NT2/D1 (cell line): ENCODE results near the gene OXNAD1.

Experiments used
- DNase-seq: peaks from one replicate; pipeline ENCODE4 v3.0.0-alpha.2; 2011; ENCODE audit warnings: low read depth, low spot score
- H3K27me3 ChIP-seq: 2 replicates; pipeline ENCODE4 v1.6.0; 2011; ENCODE audit warnings: mild to moderate bottlenecking; ENCODE audit not compliant: insufficient read length, insufficient read depth
- H3K36me3 ChIP-seq: 2 replicates; pipeline ENCODE4 v1.6.1; 2011; ENCODE audit warnings: mild to moderate bottlenecking, low read length, mixed read lengths; ENCODE audit not compliant: insufficient read depth, insufficient read length
- H3K4me1 ChIP-seq: 2 replicates; pipeline ENCODE4 v1.5.1; 2011; ENCODE audit not compliant: insufficient read depth, insufficient read length
- H3K4me3 ChIP-seq: 2 replicates; pipeline ENCODE4 v1.5.1; 2011; ENCODE audit warnings: low read depth; ENCODE audit not compliant: insufficient read length
- H3K9ac ChIP-seq: 2 replicates; pipeline ENCODE4 v1.6.0; 2011; ENCODE audit warnings: low read depth; ENCODE audit not compliant: insufficient read length
- H3K9me3 ChIP-seq: 2 replicates; pipeline ENCODE4 v1.5.1; 2011; ENCODE audit warnings: mild to moderate bottlenecking, low read length; ENCODE audit not compliant: insufficient read depth
- SUZ12 ChIP-seq: IDR thresholded peaks from 2 replicates; pipeline ENCODE4 v1.6.1; 2011; ENCODE audit not compliant: insufficient read length, insufficient read depth; ENCODE audit errors: extremely low read depth
- YY1 ChIP-seq: IDR thresholded peaks from 2 replicates; pipeline ENCODE4 v1.6.1; 2011; ENCODE audit not compliant: insufficient read length, insufficient read depth
- ZNF274 ChIP-seq: IDR thresholded peaks from 2 replicates; pipeline ENCODE4 v1.6.1; 2011; ENCODE audit warnings: mild to moderate bottlenecking, low read depth, low read length

The OXNAD1 gene

DNA sequence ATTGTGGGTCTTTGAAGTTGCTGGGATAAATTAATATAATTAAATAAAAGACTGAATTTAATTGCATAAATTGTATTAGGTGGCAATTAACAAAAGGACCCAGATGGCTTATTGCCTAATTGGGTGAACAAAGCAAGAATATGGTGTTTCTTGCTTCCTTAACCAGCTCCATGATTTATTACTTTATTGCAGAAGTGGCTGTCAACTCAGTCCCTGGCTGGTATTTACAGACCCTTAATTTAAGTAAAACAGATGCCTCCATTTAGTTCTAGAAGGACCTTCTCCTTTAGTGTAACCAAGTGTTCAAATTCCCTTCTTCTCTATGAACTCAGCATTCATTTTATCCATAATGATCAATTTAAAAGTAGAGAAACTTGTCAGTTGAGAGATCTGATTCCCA, 35.3 kb upstream of the OXNAD1 start:
- TF ChIP-seq YY1 (no peak), ZNF274 (no peak), SUZ12 (no peak)
- H3K4me1 ChIP-seq, result no peaks in the 10 kb centered on the region

GRCh38 chr3:16231983-16232382, 33.0 kb upstream of the OXNAD1 start:
- no peaks in the 10 kb centered on the region for H3K9me3 ChIP-seq
- H3K9ac ChIP-seq, result no peak overlapping the region
- no peaks in the 10 kb centered on the region for H3K4me1 ChIP-seq
- no peak for TF ChIP-seq ZNF274
- TF ChIP-seq YY1, result no peak
- no peak for TF ChIP-seq SUZ12
- no peaks in the 10 kb centered on the region for H3K27me3 ChIP-seq
- no peak overlapping the region for H3K4me3 ChIP-seq
- DNase-seq, result no peak
- no peaks in the 10 kb centered on the region for H3K36me3 ChIP-seq

More for the DNA sequence above, 35.3 kb upstream of the OXNAD1 start:
- no peak overlapping the region for H3K9ac ChIP-seq
- no peaks in the 10 kb centered on the region for H3K9me3 ChIP-seq
- H3K27me3 ChIP-seq, result no peaks in the 10 kb centered on the region
- H3K36me3 ChIP-seq, result no peaks in the 10 kb centered on the region
- no peak overlapping the region for H3K4me3 ChIP-seq
- DNase-seq, result no peak

- no peaks in the 10 kb centered on the region for H3K4me1 ChIP-seq
- no peak overlapping the region for H3K9ac ChIP-seq
- no peaks in the 10 kb centered on the region for H3K36me3 ChIP-seq
- no peaks in the 10 kb centered on the region for H3K9me3 ChIP-seq
- DNase-seq, result no peak
- TF ChIP-seq YY1 (no peak), SUZ12 (no peak), ZNF274 (no peak)
- H3K4me3 ChIP-seq, result no peak overlapping the region
- H3K27me3 ChIP-seq, result no peaks in the 10 kb centered on the region
These were observed 31.2 kb upstream of the OXNAD1 start for GRCh38 chr3:16233806-16234205.

- H3K27me3 ChIP-seq, result no peaks in the 10 kb centered on the region
- H3K4me3 ChIP-seq, result no peak overlapping the region
- no peaks in the 10 kb centered on the region for H3K4me1 ChIP-seq
- no peak overlapping the region for H3K9ac ChIP-seq
- TF ChIP-seq SUZ12, result no peak
- no peak for TF ChIP-seq YY1
- no peak for TF ChIP-seq ZNF274
- H3K36me3 ChIP-seq, result no peaks in the 10 kb centered on the region
- no peak for DNase-seq
- H3K9me3 ChIP-seq, result no peaks in the 10 kb centered on the region
These were observed 30.7 kb upstream of the OXNAD1 start for GRCh38 chr3:16234281-16234680.

- no peak for TF ChIP-seq SUZ12
- H3K9ac ChIP-seq, result no peak overlapping the region
- no peaks in the 10 kb centered on the region for H3K36me3 ChIP-seq
- no peak for DNase-seq
- no peaks in the 10 kb centered on the region for H3K27me3 ChIP-seq
- H3K4me3 ChIP-seq, result no peak overlapping the region
- H3K9me3 ChIP-seq, result no peaks in the 10 kb centered on the region
- H3K4me1 ChIP-seq, result no peaks in the 10 kb centered on the region
These were observed 28.9 kb upstream of the OXNAD1 start for GRCh38 chr3:16236030-16236639.

DNA sequence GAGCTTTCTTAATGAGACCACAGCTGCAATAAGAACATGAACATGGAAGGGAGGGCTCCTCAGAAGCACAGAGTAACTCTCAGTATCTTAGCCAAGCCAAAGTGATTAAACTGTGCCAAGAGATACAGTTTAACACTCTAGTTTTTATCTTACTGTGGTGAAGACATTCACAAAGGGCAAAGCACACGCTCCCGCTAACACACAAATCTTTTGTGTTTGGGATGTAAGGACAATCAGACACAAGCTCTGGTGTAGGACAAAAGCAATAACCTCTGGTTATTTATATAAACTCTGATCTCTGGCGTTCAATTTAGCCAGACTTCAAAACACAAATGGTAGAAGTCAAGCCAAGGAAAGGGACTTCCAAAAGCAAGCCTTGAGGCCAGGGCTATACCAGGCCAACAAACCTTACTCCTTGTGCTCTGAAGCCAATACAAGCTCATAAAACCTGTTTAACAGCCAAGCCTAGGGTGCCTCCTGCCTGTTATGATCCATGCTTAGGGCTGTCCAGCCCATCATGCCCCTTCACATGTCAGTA, 28.1 kb upstream of the OXNAD1 start:
- TF ChIP-seq YY1 (no peak), ZNF274 (no peak), SUZ12 (no peak)
- H3K4me1 ChIP-seq, result no peaks in the 10 kb centered on the region
- no peak overlapping the region for H3K9ac ChIP-seq
- DNase-seq, result no peak
- H3K36me3 ChIP-seq, result no peaks in the 10 kb centered on the region
- H3K9me3 ChIP-seq, result no peaks in the 10 kb centered on the region
- H3K4me3 ChIP-seq, result no peak overlapping the region
- H3K27me3 ChIP-seq, result no peaks in the 10 kb centered on the region

DNA sequence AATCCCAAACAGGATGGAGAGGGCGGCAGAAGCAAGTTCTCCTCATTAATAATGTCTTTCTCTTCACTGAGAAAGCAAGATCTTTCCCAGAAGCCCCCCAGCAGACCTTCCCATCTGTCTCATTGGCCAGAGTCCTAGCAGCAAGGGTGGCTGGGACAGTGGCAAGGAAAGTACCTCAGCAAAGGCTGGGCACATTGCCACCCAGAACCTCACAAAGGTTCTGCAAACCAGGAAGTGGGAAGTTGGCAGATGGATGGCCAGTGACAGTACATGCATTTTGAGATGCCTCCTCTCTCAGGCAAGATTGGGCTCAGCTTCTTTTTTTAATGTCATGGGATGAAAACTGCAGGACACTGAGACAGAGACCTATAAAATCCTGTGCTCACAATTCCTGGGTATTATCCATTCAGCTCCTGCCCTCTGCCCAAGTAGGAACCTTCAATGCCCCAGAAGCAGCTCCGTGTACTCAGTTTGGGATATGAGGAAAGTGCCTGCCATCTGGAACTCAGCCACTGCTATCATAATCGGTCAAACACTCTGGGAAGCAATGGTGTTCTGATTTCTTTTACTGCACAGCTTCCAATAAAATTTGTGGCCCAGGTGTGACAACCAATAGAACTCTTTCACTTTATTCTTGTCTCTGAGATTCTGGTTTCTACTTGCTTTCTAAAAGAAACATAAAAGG, 25.8 kb upstream of the OXNAD1 start:
- Histone ChIP-seq H3K9me3 (no peaks in the 10 kb centered on the region), H3K9ac (no peak overlapping the region), H3K36me3 (no peaks in the 10 kb centered on the region), H3K4me3 (no peak overlapping the region), H3K4me1 (no peaks in the 10 kb centered on the region), H3K27me3 (no peaks in the 10 kb centered on the region)
- DNase-seq, result no peak
- TF ChIP-seq YY1 (no peak), SUZ12 (no peak), ZNF274 (no peak)
